ENCODE measurements around the gene ZFR2.
"Not testable (repeated sequence)": the region's sequence is repeated elsewhere in the genome, so short reads cannot be mapped to it uniquely, and the experiment has no call there.

ZFR2 gene

GRCh38 chr19:3760871-3761361 lies 107.9 kb downstream of the ZFR2 start:
- Histone ChIP-seq H3K4me3 (ENCODE audit: low read length) (peak overlapping the region; percentile 96), H3K36me3 (ENCODE audit: control insufficient read depth, low read length) (peaks cover 20% of the 10 kb centered on the region), H3K4me1 (ENCODE audit: control insufficient read depth, low read length) (peaks cover 13% of the 10 kb centered on the region), H3K4me2 (ENCODE audit: low read length) (peak overlapping the region; percentile 83), H3K79me2 (ENCODE audit: control insufficient read depth, low read length) (peaks cover 39% of the 10 kb centered on the region), H3K9me2 (replicated peaks; ENCODE audit: control insufficient read depth, low read length) (no peaks in the 10 kb centered on the region), H4K20me1 (ENCODE audit: control insufficient read depth, insufficient read depth, low read depth, low read length) (no peaks in the 10 kb centered on the region), H3K9me3 (ENCODE audit: control insufficient read depth, insufficient read depth, low read length) (no peaks in the 10 kb centered on the region), H3F3A (ENCODE audit: control insufficient read depth, insufficient read depth) (peaks cover 7% of the 10 kb centered on the region), H3K27me3 (ENCODE audit: control insufficient read depth, low read length) (no peaks in the 10 kb centered on the region), H3K27ac (ENCODE audit: low read depth, low read length) (peak overlapping the region; percentile 53; the same call in 1 of the 2 replicates)
- TF ChIP-seq CTCF (IDR thresholded peaks at IDR 0.05; ENCODE audit: low read depth, low read length, poor library complexity, severe bottlenecking) (no peak), EZH2phosphoT487 (IDR thresholded peaks at IDR 0.05; ENCODE audit: borderline replicate concordance, low read length) (no peak)

- Histone ChIP-seq H3K27ac (ENCODE audit: low read depth, low read length) (no peak overlapping the region), H3K4me2 (ENCODE audit: low read length) (peak overlapping the region; percentile 83; the same call in 1 of the 2 replicates), H3K27me3 (ENCODE audit: control insufficient read depth, low read length) (no peaks in the 10 kb centered on the region), H3K36me3 (ENCODE audit: control insufficient read depth, low read length) (peaks cover 16% of the 10 kb centered on the region), H3F3A (ENCODE audit: control insufficient read depth, insufficient read depth) (peaks cover 7% of the 10 kb centered on the region), H3K9me3 (ENCODE audit: control insufficient read depth, insufficient read depth, low read length) (no peaks in the 10 kb centered on the region), H4K20me1 (ENCODE audit: control insufficient read depth, insufficient read depth, low read depth, low read length) (no peaks in the 10 kb centered on the region), H3K79me2 (ENCODE audit: control insufficient read depth, low read length) (peaks cover 34% of the 10 kb centered on the region), H3K4me3 (ENCODE audit: low read length) (no peak overlapping the region), H3K9me2 (replicated peaks; ENCODE audit: control insufficient read depth, low read length) (no peaks in the 10 kb centered on the region), H3K4me1 (ENCODE audit: control insufficient read depth, low read length) (peaks cover 13% of the 10 kb centered on the region)
- TF ChIP-seq EZH2phosphoT487 (IDR thresholded peaks at IDR 0.05; ENCODE audit: borderline replicate concordance, low read length) (no peak), CTCF (IDR thresholded peaks at IDR 0.05; ENCODE audit: low read depth, low read length, poor library complexity, severe bottlenecking) (no peak)
Observed at GRCh38 chr19:3759482-3760254, 109.2 kb downstream of the ZFR2 start.

GRCh38 chr19:3758297-3758696 lies 110.5 kb downstream of the ZFR2 start:
- H3F3A ChIP-seq (ENCODE audit: control insufficient read depth, insufficient read depth); H3K27ac ChIP-seq (ENCODE audit: low read depth, low read length); H4K20me1 ChIP-seq (ENCODE audit: control insufficient read depth, insufficient read depth, low read depth, low read length); H3K4me3 ChIP-seq (ENCODE audit: low read length); H3K4me2 ChIP-seq (ENCODE audit: low read length); H3K9me3 ChIP-seq (ENCODE audit: control insufficient read depth, insufficient read depth, low read length); H3K27me3 ChIP-seq (ENCODE audit: control insufficient read depth, low read length); H3K9me2 ChIP-seq (replicated peaks; ENCODE audit: control insufficient read depth, low read length): not testable (repeated sequence)
- H3K4me1 ChIP-seq (ENCODE audit: control insufficient read depth, low read length): peaks cover 11% of the 10 kb centered on the region
- peaks cover 16% of the 10 kb centered on the region for H3K36me3 ChIP-seq (ENCODE audit: control insufficient read depth, low read length)
- H3K79me2 ChIP-seq (ENCODE audit: control insufficient read depth, low read length): peaks cover 31% of the 10 kb centered on the region

- not testable (repeated sequence) for H4K20me1 ChIP-seq (ENCODE audit: control insufficient read depth, insufficient read depth, low read depth, low read length); H3K4me2 ChIP-seq (ENCODE audit: low read length); H3K9me2 ChIP-seq (replicated peaks; ENCODE audit: control insufficient read depth, low read length); H3K27ac ChIP-seq (ENCODE audit: low read depth, low read length); H3K27me3 ChIP-seq (ENCODE audit: control insufficient read depth, low read length); H3K4me3 ChIP-seq (ENCODE audit: low read length); H3F3A ChIP-seq (ENCODE audit: control insufficient read depth, insufficient read depth); H3K9me3 ChIP-seq (ENCODE audit: control insufficient read depth, insufficient read depth, low read length); H3K4me1 ChIP-seq (ENCODE audit: control insufficient read depth, low read length)
- Histone ChIP-seq H3K79me2 (ENCODE audit: control insufficient read depth, low read length) (peaks cover 27% of the 10 kb centered on the region), H3K36me3 (ENCODE audit: control insufficient read depth, low read length) (peaks cover 16% of the 10 kb centered on the region)
Observed at GRCh38 chr19:3757705-3758104, 111.1 kb downstream of the ZFR2 start.
